HCT116 (cell line): Measurements from ENCODE around the gene RPH3AL. TPM values are rescaled to one million over a fixed set of nuclear protein-coding genes. Genes with fewer than 3 reads are reported as not detected.

Source experiments
- ATAC-seq: fragments of 200-7000 bp; cut with Tn5 transposase; 2 replicates; pipeline ENCODE4 v1.9.1; 2020; ENCODE audit warnings: mild to moderate bottlenecking, moderate library complexity
- BruUV-seq: library from RNA; stranded (reverse); fragments of 400-500 nt; replicated peaks from 2 replicates; lab custom pipeline; 2021; lab: Mats Ljungman, UMichigan
- CTCF ChIA-PET: fragments of 300-600 bp; sonication (Branson Sonifier 250); formaldehyde crosslinking; loops from one replicate; lab custom pipeline; 2021; ENCODE audit warnings: antibody characterized with exemption; lab: Charles Lee
- POLR2A ChIA-PET: fragments of 300-600, 350-600 bp; sonication (Branson Sonifier 250); formaldehyde crosslinking; loops from one replicate; lab custom pipeline; 2021; ENCODE audit warnings: antibody characterized with exemption; lab: Charles Lee
- RAD21 ChIA-PET, 2 experiments: fragments of 300-600 bp; sonication (Branson Sonifier 250); formaldehyde crosslinking; loops; one replicate each; lab custom pipeline; 2023; ENCODE audit warnings: low total read pairs in 2 of 2; ENCODE audit not compliant: uncharacterized antibody in 2 of 2, unreplicated experiment in 2 of 2, low non-redundant PET in 1 of 2; lab: Charles Lee
- DNase-seq: peaks from one replicate; pipeline ENCODE4 v3.0.0-alpha.2; 2010; ENCODE audit warnings: low read depth, low spot score
- H2AFZ ChIP-seq: fragments of 200-600 bp; shearing (Covaris generic), sonication (generic); 2 replicates; pipeline ENCODE4 v1.6.1; 2017; ENCODE audit warnings: low read depth, mixed run types, mixed read lengths, antibody characterized with exemption, low read length; ENCODE audit not compliant: poor library complexity, severe bottlenecking
- H3K27ac ChIP-seq: 2 replicates; pipeline ENCODE4 v1.5.1; 2012; ENCODE audit warnings: low read depth, low read length
- H3K27me3 ChIP-seq: fragments of 200-600 bp; sonication (generic); 2 replicates; pipeline ENCODE4 v1.6.1; 2016; ENCODE audit warnings: mixed run types, low read length, mixed read lengths; ENCODE audit not compliant: insufficient read depth
- H3K36me3 ChIP-seq, 2 experiments: fragments of 200-500 bp in 1 of 2; fragments of 200-600 bp in 1 of 2; sonication (Bioruptor generic) in 1 of 2; sonication (generic) in 1 of 2; 2 replicates each; pipeline versions ENCODE4 v1.5.1 to v1.6.1; 2014 to 2016; ENCODE audit warnings: low read length in 2 of 2, inconsistent platforms in 1 of 2, mixed read lengths in 1 of 2, mixed run types in 1 of 2; ENCODE audit not compliant: insufficient read depth in 2 of 2, control insufficient read depth in 1 of 2
- H3K4me1 ChIP-seq, 2 experiments: fragments of 200-600 bp in 1 of 2; sonication (generic) in 1 of 2; 2 replicates each; pipeline versions ENCODE4 v1.5.1 to v1.6.1; 2012 to 2017; ENCODE audit warnings: low read length in 2 of 2, inconsistent platforms in 1 of 2, mild to moderate bottlenecking in 1 of 2, mixed read lengths in 1 of 2, mixed run types in 1 of 2, moderate library complexity in 1 of 2; ENCODE audit not compliant: insufficient read depth in 2 of 2, control insufficient read depth in 1 of 2
- H3K4me2 ChIP-seq: fragments of 200-600 bp; sonication (generic); 2 replicates; pipeline ENCODE4 v1.6.1; 2017; ENCODE audit warnings: mixed run types, low read length, mixed read lengths
- H3K4me3 ChIP-seq, 2 experiments: fragments of 200-600 bp in 1 of 2; sonication (generic) in 1 of 2; replicated peaks in 1 of 2; 2 replicates each; pipeline ENCODE4 v1.5.1; 2011 to 2016; ENCODE audit warnings: low read length in 2 of 2, control low read depth in 1 of 2, low read depth in 1 of 2, mild to moderate bottlenecking in 1 of 2, mixed read lengths in 1 of 2, mixed run types in 1 of 2
- H3K79me2 ChIP-seq: fragments of 200-600 bp; sonication (generic); 2 replicates; pipeline ENCODE4 v1.6.1; 2017; ENCODE audit warnings: mild to moderate bottlenecking, mixed run types, low read length, moderate library complexity, mixed read lengths; ENCODE audit not compliant: insufficient read depth
- H3K9ac ChIP-seq: fragments of 200-600 bp; sonication (generic); 2 replicates; pipeline ENCODE4 v1.6.1; 2016; ENCODE audit warnings: low read length, mixed read lengths
- H3K9me2 ChIP-seq: fragments of 200-600 bp; sonication (generic), shearing (Covaris generic); 2 replicates; pipeline ENCODE4 v1.6.1; 2017; ENCODE audit warnings: mixed run types, mild to moderate bottlenecking, moderate library complexity; ENCODE audit not compliant: insufficient read depth
- H3K9me3 ChIP-seq, 2 experiments: fragments of 200-500 bp in 1 of 2; fragments of 200-600 bp in 1 of 2; sonication (Bioruptor generic) in 1 of 2; sonication (generic) in 1 of 2; 2 replicates each; pipeline ENCODE4 v1.6.1; 2014 to 2017; ENCODE audit warnings: low read length in 2 of 2, mixed read lengths in 2 of 2, inconsistent platforms in 1 of 2, low read depth in 1 of 2, mild to moderate bottlenecking in 1 of 2, mixed run types in 1 of 2, moderate library complexity in 1 of 2; ENCODE audit not compliant: control insufficient read depth in 1 of 2, insufficient read depth in 1 of 2
- H4K20me1 ChIP-seq: fragments of 200-600 bp; sonication (generic), shearing (Covaris generic); 2 replicates; pipeline ENCODE4 v1.6.1; 2017; ENCODE audit warnings: mixed run types, mild to moderate bottlenecking, moderate library complexity; ENCODE audit not compliant: insufficient read depth
- CBX3 ChIP-seq: IDR thresholded peaks from 2 replicates; pipeline ENCODE4 v1.6.1; 2012; ENCODE audit warnings: low read depth
- CEBPB ChIP-seq: IDR thresholded peaks from 2 replicates; pipeline ENCODE4 v1.6.1; 2012; ENCODE audit warnings: low read depth
- ELF1 ChIP-seq: IDR thresholded peaks from 2 replicates; pipeline ENCODE4 v1.6.1; 2012; ENCODE audit warnings: low read depth, borderline replicate concordance
- EZH2 ChIP-seq: fragments of 200-600 bp; sonication (generic); IDR thresholded peaks from 2 replicates; pipeline ENCODE4 v1.6.1; 2017; ENCODE audit warnings: antibody characterized with exemption, mixed run types
- EZH2phosphoT487 ChIP-seq: fragments of 200-600 bp; IDR thresholded peaks from 2 replicates; pipeline ENCODE4 v1.6.1; 2018; ENCODE audit warnings: antibody characterized with exemption, borderline replicate concordance
- FOSL1 ChIP-seq: IDR thresholded peaks from 2 replicates; pipeline ENCODE4 v1.6.1; 2012; ENCODE audit warnings: low read depth
- POLR2AphosphoS5 ChIP-seq: IDR thresholded peaks from 2 replicates; pipeline ENCODE4 v1.6.1; 2011; ENCODE audit warnings: mild to moderate bottlenecking, low read depth, low read length, moderate library complexity
- RAD21 ChIP-seq: IDR thresholded peaks from 2 replicates; pipeline ENCODE4 v1.6.1; 2012; ENCODE audit warnings: low read depth, mild to moderate bottlenecking
- SP1 ChIP-seq: IDR thresholded peaks from 2 replicates; pipeline ENCODE4 v1.6.1; 2012; ENCODE audit warnings: low read depth
- SRF ChIP-seq: IDR thresholded peaks from 2 replicates; pipeline ENCODE4 v1.6.1; 2012; ENCODE audit warnings: low read depth
- TCF7L2 ChIP-seq: IDR thresholded peaks from 2 replicates; pipeline ENCODE4 v1.7.0; 2011; ENCODE audit warnings: borderline replicate concordance, inconsistent platforms; ENCODE audit not compliant: insufficient read depth, insufficient read length; ENCODE audit errors: extremely low read depth
- YY1 ChIP-seq: IDR thresholded peaks from 2 replicates; pipeline ENCODE4 v1.6.1; 2011; ENCODE audit warnings: low read length, low read depth, moderate library complexity, mild to moderate bottlenecking; ENCODE audit not compliant: insufficient replicate concordance; ENCODE audit errors: extremely low read depth
- ZFX ChIP-seq: fragments of 450-650 bp; IDR thresholded peaks from 2 replicates; pipeline ENCODE4 v1.6.1; 2017
- ZNF274 ChIP-seq: fragments of 200-500 bp; sonication (Bioruptor generic); IDR thresholded peaks from 2 replicates; pipeline ENCODE4 v1.6.1; 2014; ENCODE audit warnings: mild to moderate bottlenecking, low read depth, low read length, inconsistent platforms
- intact Hi-C: fragments of 100-400 bp; cut with micrococcal nuclease; formaldehyde crosslinking; loops from 2 replicates; pipeline ENCODE4 v1.10.0; 2022
- total RNA-seq: library from RNA; stranded (reverse); gene quantifications from one replicate; pipeline ENCODE4 v1.2.1, GENCODE V29; 2021; ENCODE audit not compliant: unreplicated experiment
- TF ChIP-seq, protein P1 (sequence below): IDR thresholded peaks from 2 replicates; pipeline ENCODE4 v1.6.1; 2012; ENCODE audit warnings: low read depth
- TF ChIP-seq, protein P2 (sequence below), 3 experiments: fragments of 200-600 bp in 1 of 3; sonication (generic) in 1 of 3; IDR thresholded peaks in 2 of 3; conservative IDR thresholded peaks in 1 of 3; 2 replicates each; pipeline ENCODE4 v1.5.1; 2012 to 2017; ENCODE audit warnings: low read depth in 2 of 3, low read length in 2 of 3, antibody characterized with exemption in 1 of 3, borderline replicate concordance in 1 of 3, control low read depth in 1 of 3, mild to moderate bottlenecking in 1 of 3, mixed read lengths in 1 of 3, mixed run types in 1 of 3, moderate library complexity in 1 of 3; ENCODE audit not compliant: insufficient read depth in 1 of 3
- TF ChIP-seq, protein P3 (sequence below): IDR thresholded peaks from 2 replicates; pipeline ENCODE4 v1.6.1; 2012

RPH3AL gene
- total RNA-seq, 1 experiment from 2014 or later, result 17.0 TPM

DNA sequence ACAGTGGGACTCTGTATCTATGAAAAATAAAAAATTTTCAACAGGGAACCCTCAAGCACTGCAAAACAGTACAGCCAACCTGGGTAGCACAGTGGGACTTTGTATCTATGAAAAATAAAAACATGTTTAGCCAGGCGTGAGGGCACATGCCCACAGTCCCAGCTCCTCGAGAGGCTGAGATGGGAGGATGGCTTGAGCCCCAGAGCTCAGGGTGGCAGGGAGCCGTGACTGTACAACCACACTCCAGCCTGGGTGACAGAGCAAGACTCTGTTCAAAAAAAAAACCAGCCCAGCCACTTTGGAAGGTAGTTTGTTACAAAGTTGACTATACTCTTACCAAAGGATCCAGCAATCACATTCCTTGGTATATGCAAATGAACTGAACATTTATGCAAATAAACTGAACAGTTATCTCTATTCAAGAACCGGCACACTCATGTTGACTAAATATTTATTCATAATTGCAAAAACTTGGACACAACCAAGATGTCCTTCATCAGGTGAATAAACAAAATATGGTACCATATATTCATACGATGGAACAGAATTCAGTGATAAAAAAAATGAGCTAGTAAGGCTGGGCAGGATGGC is 5.2 kb downstream of the RPH3AL start:
- Histone ChIP-seq H4K20me1 (no peaks in the 10 kb centered on the region), H3K4me2 (no peak overlapping the region), H3K4me1 (peaks cover 9 to 29% of the 10 kb centered on the region in 2 experiments), H3K27ac (no peak overlapping the region), H3K9me2 (no peaks in the 10 kb centered on the region), H3K9me3 (no peaks in the 10 kb centered on the region), H3K27me3 (no peaks in the 10 kb centered on the region)
- intact Hi-C loops, result no loop called here
- POLR2A ChIA-PET, result no interaction called here
- CTCF ChIA-PET, result no interaction called here
- no peak for TF ChIP-seq ZNF274
- TF ChIP-seq SRF, result no peak
- no peak for TF ChIP-seq SP1
- TF ChIP-seq CBX3, result no peak
- TF ChIP-seq, protein P1, sequence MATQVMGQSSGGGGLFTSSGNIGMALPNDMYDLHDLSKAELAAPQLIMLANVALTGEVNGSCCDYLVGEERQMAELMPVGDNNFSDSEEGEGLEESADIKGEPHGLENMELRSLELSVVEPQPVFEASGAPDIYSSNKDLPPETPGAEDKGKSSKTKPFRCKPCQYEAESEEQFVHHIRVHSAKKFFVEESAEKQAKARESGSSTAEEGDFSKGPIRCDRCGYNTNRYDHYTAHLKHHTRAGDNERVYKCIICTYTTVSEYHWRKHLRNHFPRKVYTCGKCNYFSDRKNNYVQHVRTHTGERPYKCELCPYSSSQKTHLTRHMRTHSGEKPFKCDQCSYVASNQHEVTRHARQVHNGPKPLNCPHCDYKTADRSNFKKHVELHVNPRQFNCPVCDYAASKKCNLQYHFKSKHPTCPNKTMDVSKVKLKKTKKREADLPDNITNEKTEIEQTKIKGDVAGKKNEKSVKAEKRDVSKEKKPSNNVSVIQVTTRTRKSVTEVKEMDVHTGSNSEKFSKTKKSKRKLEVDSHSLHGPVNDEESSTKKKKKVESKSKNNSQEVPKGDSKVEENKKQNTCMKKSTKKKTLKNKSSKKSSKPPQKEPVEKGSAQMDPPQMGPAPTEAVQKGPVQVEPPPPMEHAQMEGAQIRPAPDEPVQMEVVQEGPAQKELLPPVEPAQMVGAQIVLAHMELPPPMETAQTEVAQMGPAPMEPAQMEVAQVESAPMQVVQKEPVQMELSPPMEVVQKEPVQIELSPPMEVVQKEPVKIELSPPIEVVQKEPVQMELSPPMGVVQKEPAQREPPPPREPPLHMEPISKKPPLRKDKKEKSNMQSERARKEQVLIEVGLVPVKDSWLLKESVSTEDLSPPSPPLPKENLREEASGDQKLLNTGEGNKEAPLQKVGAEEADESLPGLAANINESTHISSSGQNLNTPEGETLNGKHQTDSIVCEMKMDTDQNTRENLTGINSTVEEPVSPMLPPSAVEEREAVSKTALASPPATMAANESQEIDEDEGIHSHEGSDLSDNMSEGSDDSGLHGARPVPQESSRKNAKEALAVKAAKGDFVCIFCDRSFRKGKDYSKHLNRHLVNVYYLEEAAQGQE, result no peak
- TF ChIP-seq FOSL1, result no peak
- TF ChIP-seq TCF7L2, result no peak
- TF ChIP-seq, protein P2, sequence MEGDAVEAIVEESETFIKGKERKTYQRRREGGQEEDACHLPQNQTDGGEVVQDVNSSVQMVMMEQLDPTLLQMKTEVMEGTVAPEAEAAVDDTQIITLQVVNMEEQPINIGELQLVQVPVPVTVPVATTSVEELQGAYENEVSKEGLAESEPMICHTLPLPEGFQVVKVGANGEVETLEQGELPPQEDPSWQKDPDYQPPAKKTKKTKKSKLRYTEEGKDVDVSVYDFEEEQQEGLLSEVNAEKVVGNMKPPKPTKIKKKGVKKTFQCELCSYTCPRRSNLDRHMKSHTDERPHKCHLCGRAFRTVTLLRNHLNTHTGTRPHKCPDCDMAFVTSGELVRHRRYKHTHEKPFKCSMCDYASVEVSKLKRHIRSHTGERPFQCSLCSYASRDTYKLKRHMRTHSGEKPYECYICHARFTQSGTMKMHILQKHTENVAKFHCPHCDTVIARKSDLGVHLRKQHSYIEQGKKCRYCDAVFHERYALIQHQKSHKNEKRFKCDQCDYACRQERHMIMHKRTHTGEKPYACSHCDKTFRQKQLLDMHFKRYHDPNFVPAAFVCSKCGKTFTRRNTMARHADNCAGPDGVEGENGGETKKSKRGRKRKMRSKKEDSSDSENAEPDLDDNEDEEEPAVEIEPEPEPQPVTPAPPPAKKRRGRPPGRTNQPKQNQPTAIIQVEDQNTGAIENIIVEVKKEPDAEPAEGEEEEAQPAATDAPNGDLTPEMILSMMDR (IDR thresholded peaks at IDR 0.05 in 2 of 3, conservative IDR thresholded peaks at IDR 0.05 in 1 of 3; ENCODE audit: borderline replicate concordance in 1 of 3, insufficient read depth in 1 of 3, low read depth in 2 of 3, low read length in 2 of 3), result no peak
- no peak for TF ChIP-seq ZFX
- TF ChIP-seq YY1, result no peak
- no peak for TF ChIP-seq POLR2AphosphoS5
- TF ChIP-seq CEBPB, result no peak
- TF ChIP-seq, protein P3, sequence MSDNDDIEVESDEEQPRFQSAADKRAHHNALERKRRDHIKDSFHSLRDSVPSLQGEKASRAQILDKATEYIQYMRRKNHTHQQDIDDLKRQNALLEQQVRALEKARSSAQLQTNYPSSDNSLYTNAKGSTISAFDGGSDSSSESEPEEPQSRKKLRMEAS, result no peak
- TF ChIP-seq EZH2phosphoT487, result no peak
- no peak for TF ChIP-seq EZH2
- TF ChIP-seq RAD21, result no peak
- TF ChIP-seq ELF1, result no peak
- TF ChIP-seq, all 23 proteins: peak for 0
- DNase-seq (no peak), ATAC-seq (no peak)
- H3K36me3 ChIP-seq, result no peaks in the 10 kb centered on the region
- no peak overlapping the region for H3K4me3 ChIP-seq
- BruUV-seq, result no TSS peak
- no peaks in the 10 kb centered on the region for H3K79me2 ChIP-seq
- no peak overlapping the region for H3K9ac ChIP-seq
- RAD21 ChIA-PET, result no interaction called here
- no peak overlapping the region for H2AFZ ChIP-seq
